ENCODE data around the gene ZNF740. TPM values are rescaled to one million over a fixed set of nuclear protein-coding genes. Genes with fewer than 3 reads are reported as not detected.

ZNF740 gene
- total RNA-seq, 4 donors from 2014 or later = 14.9 to 27.7 (median 17.4) TPM

DNA sequence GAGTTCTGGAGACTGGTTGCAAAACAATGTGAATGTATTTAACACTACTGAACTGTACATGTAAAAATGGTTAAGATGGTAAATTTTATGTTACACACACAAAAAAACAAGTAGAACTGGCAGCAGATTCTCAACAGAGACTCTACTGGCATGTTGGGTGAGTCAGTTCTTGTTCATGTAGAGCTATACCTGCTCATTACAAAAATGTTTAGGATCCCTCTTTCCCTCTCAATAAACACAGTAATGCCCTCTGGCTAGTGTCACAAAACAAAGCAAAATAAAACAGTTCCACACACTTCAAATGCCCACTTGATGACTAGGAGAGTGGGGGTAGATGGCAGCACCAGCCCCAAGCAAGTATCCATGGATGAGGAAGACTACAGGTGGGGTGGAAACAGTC is 13.7 kb upstream of the ZNF740 start:
- no peaks in the 10 kb centered on the region for H3K27me3 ChIP-seq
- H3K36me3 ChIP-seq = peaks cover 0 to 60% of the 10 kb centered on the region in 2 donors
- no peak for ATAC-seq
- H3K4me1 ChIP-seq = peaks cover 0 to 9% (median 2%) of the 10 kb centered on the region in 3 donors
- H3K9me3 ChIP-seq = no peaks in the 10 kb centered on the region
- no peak overlapping the region for H3K27ac ChIP-seq
- no peak for TF ChIP-seq POLR2AphosphoS5 (IDR thresholded peaks at IDR 0.05)
- no peak for TF ChIP-seq EP300 (IDR thresholded peaks at IDR 0.05)
- no peak for TF ChIP-seq POLR2A (IDR thresholded peaks at IDR 0.05)
- TF ChIP-seq, protein P1, sequence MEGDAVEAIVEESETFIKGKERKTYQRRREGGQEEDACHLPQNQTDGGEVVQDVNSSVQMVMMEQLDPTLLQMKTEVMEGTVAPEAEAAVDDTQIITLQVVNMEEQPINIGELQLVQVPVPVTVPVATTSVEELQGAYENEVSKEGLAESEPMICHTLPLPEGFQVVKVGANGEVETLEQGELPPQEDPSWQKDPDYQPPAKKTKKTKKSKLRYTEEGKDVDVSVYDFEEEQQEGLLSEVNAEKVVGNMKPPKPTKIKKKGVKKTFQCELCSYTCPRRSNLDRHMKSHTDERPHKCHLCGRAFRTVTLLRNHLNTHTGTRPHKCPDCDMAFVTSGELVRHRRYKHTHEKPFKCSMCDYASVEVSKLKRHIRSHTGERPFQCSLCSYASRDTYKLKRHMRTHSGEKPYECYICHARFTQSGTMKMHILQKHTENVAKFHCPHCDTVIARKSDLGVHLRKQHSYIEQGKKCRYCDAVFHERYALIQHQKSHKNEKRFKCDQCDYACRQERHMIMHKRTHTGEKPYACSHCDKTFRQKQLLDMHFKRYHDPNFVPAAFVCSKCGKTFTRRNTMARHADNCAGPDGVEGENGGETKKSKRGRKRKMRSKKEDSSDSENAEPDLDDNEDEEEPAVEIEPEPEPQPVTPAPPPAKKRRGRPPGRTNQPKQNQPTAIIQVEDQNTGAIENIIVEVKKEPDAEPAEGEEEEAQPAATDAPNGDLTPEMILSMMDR (IDR thresholded peaks at IDR 0.05) = no peak
- H3K4me3 ChIP-seq = no peak overlapping the region

DNA sequence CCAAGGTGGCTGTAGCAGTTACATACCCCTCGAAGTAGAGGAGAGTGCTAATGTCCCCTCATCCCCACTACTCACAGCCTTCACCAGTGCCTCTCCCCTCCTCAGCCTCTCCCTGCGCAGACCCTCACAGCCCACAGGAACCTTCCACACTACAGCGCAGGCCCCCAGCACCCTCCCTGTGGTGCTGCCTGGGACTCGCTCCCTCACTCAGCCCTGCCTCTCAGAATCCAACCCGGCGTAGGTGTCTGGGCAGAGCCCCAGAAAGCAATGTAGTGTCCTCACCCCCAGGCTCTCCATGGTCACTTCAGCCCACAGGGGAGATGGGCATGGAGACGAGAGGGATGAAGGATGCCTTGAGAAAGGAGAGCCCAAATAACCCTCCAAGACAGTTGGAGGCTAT is 10.9 kb upstream of the ZNF740 start:
- no peaks in the 10 kb centered on the region for H3K9me3 ChIP-seq
- WGBS, 2 donors (ENCODE audit: low coverage in 1 of 2) = 90 to 94% methylated on average over 2 to 4 of the region's 7 CpGs
- no peak overlapping the region for H3K4me3 ChIP-seq
- H3K27ac ChIP-seq = no peak overlapping the region
- ATAC-seq = no peak
- peaks cover 0 to 73% of the 10 kb centered on the region in 2 donors for H3K36me3 ChIP-seq
- no peaks in the 10 kb centered on the region for H3K27me3 ChIP-seq
- peaks cover 0 to 28% (median 3%) of the 10 kb centered on the region in 3 donors for H3K4me1 ChIP-seq
- TF ChIP-seq, protein P1 (IDR thresholded peaks at IDR 0.05) = no peak
- TF ChIP-seq EP300 (IDR thresholded peaks at IDR 0.05) (no peak), POLR2AphosphoS5 (IDR thresholded peaks at IDR 0.05) (no peak), POLR2A (IDR thresholded peaks at IDR 0.05) (no peak)

DNA sequence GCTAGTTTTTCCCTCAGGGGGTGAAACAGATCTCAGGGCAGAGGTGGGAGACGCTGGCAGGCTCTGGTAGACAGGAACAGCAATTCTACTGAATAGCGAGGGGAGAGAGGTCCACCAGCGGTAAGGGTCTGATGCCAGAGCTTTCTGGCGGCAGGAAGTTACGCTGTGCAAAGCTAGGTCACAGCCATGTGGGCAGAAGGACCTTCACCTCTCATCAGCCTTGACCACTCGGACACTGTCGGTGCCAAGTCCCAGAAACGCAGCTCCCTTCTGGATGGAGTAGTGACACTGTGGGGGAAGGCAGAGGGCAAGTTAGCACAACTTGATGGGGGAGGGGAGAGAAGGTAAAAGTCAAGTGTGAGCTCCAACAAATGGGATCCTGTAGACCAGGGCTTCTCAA is 10.3 kb upstream of the ZNF740 start:
- no peaks in the 10 kb centered on the region for H3K27me3 ChIP-seq
- no peak overlapping the region for H3K4me3 ChIP-seq
- no peak overlapping the region for H3K27ac ChIP-seq
- WGBS, 2 donors (ENCODE audit: low coverage in 1 of 2) = 83 to 97% methylated on average over 1 to 7 of the region's 8 CpGs
- H3K36me3 ChIP-seq = peaks cover 0 to 68% of the 10 kb centered on the region in 2 donors
- TF ChIP-seq EP300 (IDR thresholded peaks at IDR 0.05) (no peak), POLR2AphosphoS5 (IDR thresholded peaks at IDR 0.05) (no peak), POLR2A (IDR thresholded peaks at IDR 0.05) (no peak)
- TF ChIP-seq, protein P1 (IDR thresholded peaks at IDR 0.05) = no peak
- H3K9me3 ChIP-seq = no peaks in the 10 kb centered on the region
- no peak for ATAC-seq
- peaks cover 0 to 34% (median 3%) of the 10 kb centered on the region in 3 donors for H3K4me1 ChIP-seq

DNA sequence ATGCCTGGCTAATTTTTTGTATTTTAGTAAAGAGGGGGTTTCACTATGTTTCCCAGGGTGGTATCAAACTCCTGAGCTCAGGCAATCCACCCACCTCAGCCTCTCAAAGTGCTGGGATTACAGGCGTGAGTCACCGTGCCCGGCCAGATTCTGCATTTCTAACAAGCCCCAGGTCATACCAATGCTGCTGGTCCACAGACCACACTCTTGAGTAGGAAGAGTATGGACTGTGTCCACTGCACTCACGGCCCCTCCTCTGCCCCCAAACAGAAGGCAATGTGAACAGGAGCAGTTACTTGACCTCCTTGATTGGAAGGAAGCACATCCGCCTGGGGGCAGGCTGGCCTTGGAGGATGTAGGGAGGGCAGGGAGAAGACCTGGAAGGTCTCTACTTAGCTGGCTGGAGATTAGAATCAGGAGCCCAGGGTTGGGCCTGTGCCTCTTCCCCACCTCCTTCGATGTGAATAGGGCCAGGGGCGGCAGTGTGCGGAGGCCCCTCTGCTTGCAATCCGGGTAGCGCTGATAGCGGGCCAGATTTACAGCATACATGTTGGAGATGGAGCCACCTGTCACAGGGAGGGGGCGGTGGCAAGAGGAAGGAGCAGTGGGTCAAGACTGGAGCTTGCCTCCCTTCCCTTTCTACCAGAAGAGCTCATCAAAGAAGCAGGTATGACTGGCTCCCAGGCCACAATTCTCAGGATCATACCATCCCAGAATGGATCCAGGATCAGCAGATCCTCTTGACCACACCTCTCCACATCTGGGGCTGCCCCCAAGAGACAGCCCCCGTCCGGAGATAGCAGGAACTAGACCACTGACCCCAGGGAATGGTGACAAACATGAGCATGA is 9.4 kb upstream of the ZNF740 start:
- WGBS, 2 donors (ENCODE audit: low coverage in 1 of 2) = 76% methylated on average over 3 of the region's 14 CpGs; no CpG with 5 or more reads in 1 of the 2 donors

More for the DNA sequence above, 9.4 kb upstream of the ZNF740 start:
- Histone ChIP-seq H3K4me1 (peaks cover 0 to 38% (median 3%) of the 10 kb centered on the region in 3 donors), H3K27ac (peak overlapping the region in 1 of 4 donors; percentile 59), H3K36me3 (peaks cover 0 to 59% of the 10 kb centered on the region in 2 donors), H3K9me3 (no peaks in the 10 kb centered on the region), H3K4me3 (no peak overlapping the region), H3K27me3 (no peaks in the 10 kb centered on the region)
- TF ChIP-seq POLR2A (IDR thresholded peaks at IDR 0.05) (no peak), EP300 (IDR thresholded peaks at IDR 0.05) (no peak), POLR2AphosphoS5 (IDR thresholded peaks at IDR 0.05) (no peak)
- TF ChIP-seq, protein P1 (IDR thresholded peaks at IDR 0.05) = no peak
- ATAC-seq = no peak

Data from gastroesophageal sphincter (tissue), 4 donors.